Nucleus accumbens (tissue), 56 donors: ENCODE data around the gene PSRC1.
A peak's percentile ranks its signal among the peaks of the same experiment; 100 is the strongest.
"Not testable (repeated sequence)": the region's sequence is repeated elsewhere in the genome, so short reads cannot be mapped to it uniquely, and the experiment has no call there.

Source experiments
- DNase-seq, 56 donors: peaks; one replicate each; lab custom pipeline; 2025; lab: John Stamatoyannopoulos, UW

PSRC1 gene

DNA sequence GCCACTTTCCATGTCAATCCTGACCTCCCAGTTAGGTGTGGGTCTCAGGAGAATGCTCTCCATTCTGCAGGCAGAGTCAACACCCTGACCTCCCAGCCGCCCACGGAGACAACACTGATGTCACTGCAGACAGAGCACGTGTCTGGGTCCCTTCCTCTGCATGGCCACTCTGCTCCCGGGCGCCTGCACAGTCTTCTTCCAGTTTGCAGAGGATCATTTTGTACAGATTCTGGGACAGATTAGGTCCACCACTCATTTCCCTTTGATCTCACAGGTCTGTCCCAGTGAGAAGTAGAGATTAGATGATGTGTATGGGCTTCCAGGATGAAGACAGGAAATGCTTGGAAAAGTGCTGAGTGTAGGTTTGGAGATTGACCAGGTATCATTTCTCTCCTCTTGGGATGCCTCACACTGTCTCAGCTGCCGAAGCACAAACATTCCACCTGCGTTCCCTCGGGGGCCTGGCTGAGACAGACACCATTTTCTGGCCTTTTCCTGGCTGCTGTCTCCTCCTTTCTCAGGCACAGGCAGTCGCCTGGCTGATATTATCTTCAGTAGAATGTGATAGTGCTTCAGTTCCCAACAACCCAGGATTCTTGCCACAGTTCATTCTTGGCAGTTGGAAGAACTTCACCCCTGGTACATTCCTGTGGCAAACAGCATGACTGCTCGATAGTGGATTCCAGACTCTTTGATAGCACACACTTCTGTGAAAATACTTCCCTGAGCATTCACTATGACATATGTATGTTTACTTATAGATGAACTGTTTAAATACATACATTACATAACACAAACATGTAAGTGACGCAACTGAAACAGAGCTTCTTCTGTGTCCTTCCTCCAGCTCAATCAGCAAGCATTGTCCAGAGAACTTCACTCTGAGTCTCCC, 16.0 kb upstream of the PSRC1 start:
- DNase-seq = peak in 48 of 56 donors; percentile 23 to 81 (median 58)

DNA sequence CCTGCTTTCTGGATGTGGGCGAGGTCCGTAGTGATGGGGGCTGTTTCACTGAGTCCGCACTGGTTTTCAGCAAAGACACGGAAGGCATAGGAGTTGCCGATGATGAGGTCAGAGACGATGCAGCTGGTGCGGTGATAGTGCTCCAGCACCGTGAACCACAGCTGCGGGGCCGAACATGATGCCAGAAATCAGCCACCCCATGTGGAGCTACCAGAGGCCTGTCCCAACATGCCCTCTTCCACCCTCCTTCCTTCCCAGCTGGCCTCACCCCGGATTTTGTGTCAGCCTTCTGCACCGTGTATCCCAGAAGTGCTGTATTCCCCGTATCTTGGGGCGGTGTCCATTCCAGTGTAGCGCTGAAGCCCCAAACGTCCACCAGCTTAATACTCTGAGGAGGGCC, 13.8 kb upstream of the PSRC1 start:
- peak in 1 of 56 donors; percentile 21 for DNase-seq

DNA sequence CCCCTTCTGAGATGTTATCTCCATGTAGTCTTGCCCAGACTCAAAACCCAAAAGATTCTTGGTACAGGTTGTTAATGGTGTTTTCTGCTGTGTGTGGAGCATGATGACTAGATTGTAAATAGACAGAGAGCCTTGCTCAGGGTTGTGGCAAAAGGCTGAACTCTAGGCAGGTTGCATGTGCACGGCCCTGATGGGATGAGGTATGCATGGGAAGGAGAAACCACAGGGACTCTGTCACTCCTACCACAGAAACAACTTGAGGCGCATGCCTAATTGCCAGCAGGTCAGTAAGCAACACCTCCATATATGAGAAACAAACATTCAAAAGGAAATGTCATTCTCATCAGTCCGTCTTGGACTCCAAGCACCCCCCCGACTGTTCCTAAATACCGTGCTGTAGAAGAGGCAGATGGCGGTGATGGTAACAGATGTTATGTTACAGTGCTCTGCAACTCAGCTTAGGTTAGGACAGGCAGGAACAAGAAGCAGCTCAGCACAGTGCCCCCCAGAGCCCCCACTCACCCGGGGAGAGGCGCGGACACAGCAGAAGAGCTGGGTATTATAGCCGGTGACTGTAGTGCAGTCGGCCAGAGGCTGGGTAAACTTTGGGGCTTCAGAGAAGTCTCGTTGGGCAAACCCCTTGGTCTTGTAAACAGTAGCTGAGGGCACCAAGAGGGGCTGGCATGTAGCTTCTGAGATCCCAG, 12.9 kb upstream of the PSRC1 start:
- DNase-seq = no peak

DNA sequence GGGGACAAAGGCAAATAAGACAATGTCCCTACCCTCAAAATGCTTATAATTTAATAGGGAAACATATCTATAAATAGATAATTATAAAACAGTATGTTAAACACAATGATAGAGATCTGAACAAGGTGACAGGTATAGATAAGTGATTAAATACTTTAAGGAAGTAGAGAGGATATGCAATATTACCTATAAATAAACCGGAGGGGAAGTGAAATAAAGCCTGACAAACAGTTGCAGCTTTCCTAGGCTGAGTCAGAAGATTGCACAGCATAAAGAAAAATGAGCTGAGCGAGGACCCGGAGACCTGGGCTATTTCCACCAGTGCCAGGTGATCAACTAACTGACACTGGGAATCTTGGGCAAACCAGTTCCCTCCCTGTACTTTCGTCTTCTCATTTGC, 11.5 kb upstream of the PSRC1 start:
- no peak for DNase-seq

DNA sequence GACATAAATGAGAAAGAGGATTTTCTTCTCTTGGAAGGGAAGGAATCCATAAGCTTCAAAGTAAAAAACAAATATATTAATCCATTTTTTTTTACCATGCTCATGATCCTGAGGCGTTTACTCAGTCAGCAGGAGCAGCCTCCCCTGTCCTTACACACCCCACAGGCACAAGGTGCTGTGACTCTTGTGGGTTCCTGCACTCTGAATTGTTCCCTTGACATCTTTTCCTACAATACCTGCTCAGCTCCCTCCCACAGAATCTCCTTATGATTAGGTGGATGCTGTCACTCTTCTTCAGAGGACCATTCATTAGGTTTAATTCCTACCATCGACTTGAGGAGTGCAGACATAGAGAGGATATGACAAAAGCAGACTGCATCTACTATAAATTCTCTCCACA, 10.1 kb upstream of the PSRC1 start:
- DNase-seq = peak in 4 of 56 donors; percentile 22 to 54 (median 30)

DNA sequence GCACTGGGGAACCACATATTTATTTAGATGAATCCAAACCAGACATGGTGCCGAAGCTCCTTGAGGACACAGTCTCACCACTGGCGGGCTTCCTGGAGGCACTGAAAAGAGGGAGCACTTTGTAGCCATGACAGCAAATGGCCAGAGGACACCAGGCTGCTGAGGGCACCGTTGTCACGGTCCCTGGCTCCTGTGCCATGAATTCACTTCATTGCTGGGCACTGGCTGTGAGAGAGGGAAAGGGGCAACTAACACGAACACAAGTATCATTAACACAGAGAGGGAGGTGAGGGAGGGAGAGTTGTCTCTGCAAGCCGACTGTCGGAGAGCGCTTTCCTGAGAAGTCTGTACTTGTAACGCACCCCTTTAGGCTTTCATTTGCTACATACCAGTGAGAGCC, 9.4 kb upstream of the PSRC1 start:
- DNase-seq = no peak

DNA sequence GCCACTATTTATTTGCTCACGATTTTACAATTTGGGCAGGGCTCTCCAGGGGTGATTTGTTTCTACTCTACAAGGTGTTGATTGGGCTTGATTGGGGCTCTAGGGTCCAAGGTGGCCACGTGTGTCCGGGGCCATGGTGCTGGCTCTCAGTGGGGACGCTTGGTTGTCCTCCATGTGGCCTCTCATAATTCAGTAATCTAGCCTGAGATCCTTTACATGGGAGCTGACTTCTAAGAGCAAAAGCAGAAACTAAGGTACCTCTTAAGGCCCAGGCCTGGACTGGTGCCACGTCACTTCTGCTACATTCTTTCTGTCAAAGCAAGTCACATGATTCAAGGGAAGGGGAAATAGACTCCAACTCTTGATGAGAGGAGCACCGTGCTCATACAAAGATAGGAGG, 8.1 kb upstream of the PSRC1 start:
- peak in 2 of 56 donors; percentile 32 to 35 for DNase-seq

DNA sequence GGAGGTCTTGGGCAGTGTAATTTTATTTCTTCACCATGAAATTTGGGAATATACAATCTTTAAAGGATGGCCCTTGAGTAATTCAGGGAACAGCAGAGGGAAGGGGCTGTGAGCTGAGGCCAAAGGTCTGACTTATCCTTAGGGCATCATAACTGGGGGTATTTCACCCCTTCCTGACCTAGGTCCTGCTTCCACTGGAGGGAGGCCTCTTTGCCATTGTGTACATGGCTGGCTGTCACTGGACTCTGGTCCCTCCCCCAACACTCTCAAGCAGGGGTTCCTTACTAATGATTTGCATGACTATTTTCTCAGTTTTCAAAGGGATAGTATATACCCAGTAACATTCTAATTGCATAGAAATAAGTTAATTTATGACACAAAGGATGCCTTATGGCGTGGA, 7.2 kb upstream of the PSRC1 start:
- DNase-seq = no peak

DNA sequence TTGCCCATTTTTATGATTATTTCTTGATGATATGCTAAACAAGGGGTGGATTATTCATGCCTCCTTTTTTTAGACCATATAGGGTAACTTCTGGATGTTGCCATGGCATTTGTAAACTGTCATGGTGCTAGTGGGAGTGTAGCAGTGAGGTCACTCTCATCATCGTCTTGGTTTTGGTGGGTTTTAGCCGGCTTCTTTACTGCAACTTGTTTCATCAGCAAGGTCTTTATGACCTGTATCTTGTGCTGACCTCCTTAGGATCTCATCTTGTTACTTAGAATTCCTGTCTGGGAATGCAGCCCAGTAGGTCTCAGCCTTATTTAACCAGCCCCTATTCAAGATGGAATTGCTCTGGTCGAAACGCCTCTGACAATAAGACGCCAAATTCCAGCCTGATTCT, 3.8 kb upstream of the PSRC1 start:
- not testable (repeated sequence) for DNase-seq

DNA sequence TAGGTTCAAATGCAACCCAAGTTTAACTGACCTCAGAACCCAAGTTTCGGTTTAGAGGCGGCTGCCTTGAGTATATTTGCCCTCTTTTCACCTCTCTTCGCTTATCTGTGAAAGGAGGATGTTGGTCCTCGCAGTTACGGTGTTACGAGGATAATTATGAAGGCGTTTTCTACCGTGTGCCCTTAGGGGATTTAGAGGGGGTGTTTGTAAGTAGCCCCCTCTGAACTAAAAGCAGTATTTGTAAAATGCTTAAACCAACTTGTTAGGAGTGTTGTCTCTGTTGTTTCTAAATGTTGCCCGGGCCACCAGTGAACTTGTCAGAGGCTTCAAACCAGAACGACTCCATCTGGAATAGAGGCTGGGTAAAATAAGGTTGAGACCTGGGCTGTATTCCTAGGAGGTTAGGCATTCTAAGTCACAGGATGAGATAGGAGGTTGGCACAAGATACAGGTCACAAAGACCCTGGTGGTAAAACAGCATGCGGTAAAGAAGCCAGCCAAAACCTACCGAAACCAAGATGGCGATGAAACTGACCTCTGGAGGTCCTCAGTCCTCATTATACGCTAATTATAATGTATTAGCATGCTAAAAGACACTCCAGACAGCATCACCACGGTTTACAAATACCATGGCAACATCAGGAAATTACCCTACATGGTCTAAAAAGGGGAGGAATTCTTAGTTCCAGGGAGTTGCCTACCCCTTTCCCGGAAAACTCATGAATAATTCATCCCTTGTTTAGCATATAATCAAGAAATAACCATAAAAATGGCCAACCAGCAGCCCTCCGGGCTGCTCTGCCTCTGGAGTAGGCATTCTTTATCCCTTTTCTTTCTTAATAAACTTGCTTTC, 1.0 kb upstream of the PSRC1 start:
- no peak for DNase-seq

DNA sequence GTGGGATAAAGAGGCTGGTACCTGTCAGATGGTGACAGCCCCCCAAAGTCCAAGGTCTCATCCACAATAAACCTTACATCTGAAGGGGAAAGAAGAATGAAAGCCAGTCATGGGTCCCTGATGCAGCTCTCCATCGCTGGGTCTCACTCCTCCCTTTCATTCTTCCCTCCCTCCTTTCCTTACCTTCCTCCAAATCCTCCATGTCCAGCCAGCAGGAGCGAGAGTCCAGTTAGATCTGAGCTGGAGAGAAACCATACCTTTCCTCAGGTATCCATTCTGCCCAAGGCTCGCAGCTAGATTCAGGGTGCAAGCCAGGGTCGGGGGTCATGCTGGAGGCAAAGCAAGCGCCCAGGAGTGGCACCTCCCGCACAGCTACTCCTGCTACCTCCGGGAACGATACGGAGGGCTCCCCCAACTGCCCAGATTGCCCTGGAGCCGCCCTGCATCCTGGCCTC, 421 bp downstream of the PSRC1 start:
- no peak for DNase-seq

DNA sequence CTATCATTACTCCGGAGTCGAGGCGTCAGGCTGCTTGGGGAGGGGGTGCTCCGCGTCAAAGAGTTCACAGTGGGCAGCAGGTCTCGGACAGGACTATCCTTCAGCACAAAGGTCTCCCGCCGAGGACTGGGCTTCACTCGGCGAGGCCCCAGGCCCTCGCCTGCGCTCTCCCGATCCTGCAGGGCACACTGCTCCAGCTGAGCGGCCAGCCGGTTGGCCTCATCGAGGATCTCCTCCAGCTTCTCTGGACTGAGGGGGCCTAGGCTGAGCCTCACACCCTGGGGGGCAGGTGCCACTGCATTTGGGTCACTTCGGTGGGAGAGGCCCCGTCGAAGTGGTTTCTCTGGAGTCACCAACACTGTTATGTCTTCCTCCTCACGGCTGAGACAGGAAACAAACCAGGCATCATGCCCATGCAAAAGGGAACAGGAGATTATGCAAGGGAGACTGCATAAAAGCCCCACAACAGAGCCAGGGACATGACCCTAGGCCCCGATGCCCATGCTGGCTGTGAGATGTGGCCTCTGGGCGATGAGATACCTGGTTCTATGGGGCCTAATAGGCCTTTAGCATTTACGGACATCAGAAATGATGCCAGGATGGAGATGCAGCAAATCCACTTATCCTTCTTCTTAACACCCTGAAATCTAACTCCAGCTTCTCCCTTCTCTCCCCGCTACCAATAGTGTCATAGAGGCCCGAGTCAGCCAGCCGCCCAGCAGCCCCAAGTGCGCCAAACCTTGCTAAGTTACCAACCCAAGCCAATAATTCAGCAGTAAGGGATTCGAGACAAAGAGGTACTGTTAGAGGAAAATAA, 1.1 kb downstream of the PSRC1 start:
- DNase-seq = peak in 7 of 56 donors; percentile 14 to 59 (median 40)

DNA sequence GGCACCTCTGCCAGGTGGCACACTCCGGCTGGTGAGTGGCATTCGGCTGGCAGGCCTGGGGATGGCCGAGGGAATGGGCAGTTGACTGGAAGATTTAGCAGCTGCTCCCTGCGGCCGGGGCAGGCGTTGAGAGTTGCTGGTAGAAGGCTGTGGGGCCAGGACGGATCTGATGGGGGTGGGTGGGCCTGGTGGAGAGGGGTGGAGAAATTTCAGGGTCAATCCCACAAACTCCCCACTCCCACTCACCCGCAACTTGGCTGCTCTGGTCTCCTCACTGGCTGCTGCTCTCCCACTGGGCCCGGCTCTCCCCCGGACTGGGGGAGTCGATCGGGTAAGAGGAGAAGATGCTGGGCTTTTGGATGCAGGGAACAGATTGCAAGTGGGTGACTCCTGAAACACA, 2.1 kb downstream of the PSRC1 start:
- no peak for DNase-seq

DNA sequence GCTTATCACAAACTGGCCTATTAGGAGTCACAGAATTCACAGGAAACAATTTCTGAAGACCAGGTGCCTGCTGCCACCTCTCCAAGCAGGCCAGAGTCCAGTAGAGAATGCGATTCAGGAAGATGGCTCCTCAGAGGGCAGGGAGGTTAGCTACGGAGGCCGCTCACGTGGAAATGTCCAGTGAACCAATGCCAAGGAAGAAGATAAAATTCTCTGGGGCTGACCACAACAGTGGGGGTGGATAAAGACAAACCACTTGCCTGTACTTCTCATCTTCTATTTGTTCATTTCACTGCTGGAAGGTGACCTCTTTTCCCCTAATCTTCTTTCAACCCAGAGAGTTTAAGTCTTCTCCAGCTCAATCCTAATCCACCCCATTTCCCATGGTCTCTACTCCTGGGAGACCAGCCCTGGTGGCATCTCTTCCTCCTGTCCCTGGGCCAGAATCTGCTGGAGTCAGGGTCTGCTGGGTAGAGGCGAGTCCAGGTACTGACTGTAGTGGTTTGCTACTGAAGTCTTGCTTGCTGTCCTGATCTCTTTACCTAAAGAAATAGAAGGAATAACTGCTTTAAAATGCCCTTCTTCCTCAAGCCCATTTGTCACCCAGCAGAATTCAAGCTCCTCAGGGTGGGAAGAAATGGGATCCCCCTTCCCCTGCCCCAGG, 3.2 kb downstream of the PSRC1 start:
- DNase-seq = no peak

DNA sequence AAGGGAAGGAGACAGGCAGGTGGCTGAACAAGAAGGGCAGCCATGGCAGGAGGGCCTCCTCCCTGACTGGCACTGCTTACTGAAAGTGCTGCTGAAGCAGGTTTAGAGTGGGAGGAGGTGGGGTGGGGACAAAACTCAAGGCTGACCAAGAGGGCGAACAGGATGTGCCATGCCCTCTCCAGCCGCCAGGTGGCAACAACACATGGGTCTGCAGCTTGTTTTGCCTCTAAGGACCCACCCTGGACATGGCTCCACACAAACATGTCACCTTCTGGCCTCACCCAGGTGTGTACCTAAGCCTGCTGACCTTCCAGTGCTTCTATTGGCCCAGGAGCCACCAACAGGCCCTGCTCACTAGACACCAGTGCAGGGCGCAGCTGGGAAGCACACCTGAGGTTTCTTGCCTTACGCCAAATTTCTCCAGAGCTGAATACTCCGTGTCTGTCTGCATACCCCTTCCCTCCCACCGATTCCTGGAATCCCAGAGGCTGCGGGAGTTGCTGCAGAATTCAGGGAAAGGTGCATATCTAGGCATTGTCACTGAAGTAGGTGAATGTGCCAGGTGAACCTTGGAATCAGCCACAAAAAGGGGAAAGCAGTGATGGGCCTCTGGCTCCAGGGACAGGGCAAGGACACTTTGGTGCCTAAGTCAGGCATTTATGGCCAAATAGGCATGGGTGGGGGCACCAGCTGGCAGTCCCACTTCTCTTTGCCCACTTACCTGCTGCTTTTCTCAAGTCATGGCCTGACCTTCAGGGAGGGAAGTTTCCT, 5.3 kb downstream of the PSRC1 start:
- peak in 50 of 56 donors; percentile 24 to 88 (median 64) for DNase-seq

DNA sequence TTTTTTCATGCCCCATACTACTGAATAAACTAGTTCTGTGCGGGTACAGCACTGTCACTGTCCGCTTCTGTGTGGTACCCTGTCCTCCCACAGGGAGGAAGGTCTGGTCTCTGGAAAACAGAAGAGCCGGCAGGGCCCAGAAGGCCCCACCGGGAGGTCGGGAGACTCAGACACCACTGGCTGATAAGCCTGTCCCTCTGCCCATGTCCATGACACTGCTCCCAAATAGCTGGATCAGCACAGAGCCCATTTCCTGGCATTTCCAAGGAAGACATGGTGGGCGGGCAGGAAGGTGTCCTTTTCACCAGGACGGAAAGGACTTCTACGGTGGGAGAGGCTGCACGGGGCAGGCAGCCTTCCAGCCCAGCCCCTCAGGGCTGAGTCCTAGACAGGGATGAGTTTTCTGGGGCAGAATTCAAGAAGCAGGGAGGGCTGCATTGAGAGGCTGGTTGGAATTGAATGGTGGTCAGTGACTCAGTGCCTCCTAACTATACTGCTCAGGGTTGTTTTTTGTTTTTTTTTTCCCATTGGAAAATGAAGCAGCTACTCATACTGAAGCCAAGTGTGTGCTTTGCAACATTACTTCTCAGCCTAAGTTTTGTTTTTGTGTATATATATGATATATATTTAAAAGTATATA, 7.1 kb downstream of the PSRC1 start:
- no peak for DNase-seq

DNA sequence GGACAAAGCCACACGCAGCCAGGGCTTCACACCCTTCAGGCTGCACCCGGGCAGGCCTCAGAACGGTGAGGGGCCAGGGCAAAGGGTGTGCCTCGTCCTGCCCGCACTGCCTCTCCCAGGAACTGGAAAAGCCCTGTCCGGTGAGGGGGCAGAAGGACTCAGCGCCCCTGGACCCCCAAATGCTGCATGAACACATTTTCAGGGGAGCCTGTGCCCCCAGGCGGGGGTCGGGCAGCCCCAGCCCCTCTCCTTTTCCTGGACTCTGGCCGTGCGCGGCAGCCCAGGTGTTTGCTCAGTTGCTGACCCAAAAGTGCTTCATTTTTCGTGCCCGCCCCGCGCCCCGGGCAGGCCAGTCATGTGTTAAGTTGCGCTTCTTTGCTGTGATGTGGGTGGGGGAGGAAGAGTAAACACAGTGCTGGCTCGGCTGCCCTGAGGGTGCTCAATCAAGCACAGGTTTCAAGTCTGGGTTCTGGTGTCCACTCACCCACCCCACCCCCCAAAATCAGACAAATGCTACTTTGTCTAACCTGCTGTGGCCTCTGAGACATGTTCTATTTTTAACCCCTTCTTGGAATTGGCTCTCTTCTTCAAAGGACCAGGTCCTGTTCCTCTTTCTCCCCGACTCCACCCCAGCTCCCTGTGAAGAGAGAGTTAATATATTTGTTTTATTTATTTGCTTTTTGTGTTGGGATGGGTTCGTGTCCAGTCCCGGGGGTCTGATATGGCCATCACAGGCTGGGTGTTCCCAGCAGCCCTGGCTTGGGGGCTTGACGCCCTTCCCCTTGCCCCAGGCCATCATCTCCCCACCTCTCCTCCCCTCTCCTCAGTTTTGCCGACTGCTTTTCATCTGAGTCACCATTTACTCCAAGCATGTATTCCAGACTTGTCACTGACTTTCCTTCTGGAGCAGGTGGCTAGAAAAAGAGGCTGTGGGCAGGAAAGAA, 8.1 kb downstream of the PSRC1 start:
- peak in 4 of 56 donors; percentile 24 to 35 (median 26) for DNase-seq
